ENCODE results near the gene FERMT3. TPM values are rescaled to one million over a fixed set of nuclear protein-coding genes. Genes with fewer than 3 reads are reported as not detected.

Gene FERMT3
- total RNA-seq, 2 experiments from 2014 or later: 55.8 to 61.1 TPM

DNA sequence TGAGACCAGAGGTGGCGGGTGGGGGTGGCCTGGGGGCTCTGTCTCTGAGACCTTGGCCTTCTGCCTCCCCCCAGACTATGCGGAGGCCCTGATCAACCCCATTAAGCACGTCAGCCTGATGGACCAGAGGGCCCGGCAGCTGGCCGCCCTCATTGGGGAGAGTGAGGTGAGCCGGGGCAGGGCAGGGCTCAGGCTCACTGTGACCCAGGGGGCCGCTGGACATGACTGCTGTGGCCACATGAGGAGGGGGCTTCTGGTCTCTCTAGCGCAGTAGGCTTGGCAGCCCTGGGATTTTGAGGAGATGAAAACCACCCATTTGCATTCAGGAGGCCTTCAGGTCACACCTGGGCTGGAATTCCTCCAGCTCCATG is 57.4 kb downstream of the FERMT3 start:
- Mint-ChIP-seq H3K9me3 (no peaks in the 10 kb centered on the region), H3K4me3 (no peak overlapping the region), H3K27me3 (no peaks in the 10 kb centered on the region), H3K36me3 (ENCODE audit: low read depth) (peaks cover 6% of the 10 kb centered on the region), H3K27ac (no peak overlapping the region), H3K4me1 (ENCODE audit: low read depth) (peaks cover 9% of the 10 kb centered on the region)
- intact Hi-C loops (cut with DNase I, micrococcal nuclease): no loop called here
- no peaks in the 10 kb centered on the region for H3K9me3 ChIP-seq (ENCODE audit: control insufficient read depth in 1 of 2, insufficient read depth in 1 of 2, low read length in 2 of 2)
- no peak overlapping the region for H3K27ac ChIP-seq (ENCODE audit: low read depth in 1 of 2, low read length in 2 of 2)
- peaks cover 22% of the 10 kb centered on the region for H3K4me1 ChIP-seq (ENCODE audit: insufficient read depth, low read length)
- H3K36me3 ChIP-seq (ENCODE audit: insufficient read depth, low read length): peaks cover 12% of the 10 kb centered on the region
- POLR2A ChIA-PET: interaction anchor here (1.0 to 1.1 kb wide), 2 partner anchors 21 to 23 kb away, joined by 3 read pairs; partner anchors contain the start of genes BAD and FKBP2
- no peak for DNase-seq
- no peak overlapping the region for H3K4me3 ChIP-seq (ENCODE audit: low read length)
- CTCF ChIA-PET: interaction anchor here (1.5 kb wide), 1 partner anchor 37 kb away, joined by 5 read pairs; no protein-coding TSS in a partner anchor
- ATAC-seq (ENCODE audit: poor library complexity): no peak
- no peaks in the 10 kb centered on the region for H3K27me3 ChIP-seq (ENCODE audit: control insufficient read depth in 1 of 2, insufficient read depth in 2 of 2, low read length in 2 of 2)
- TF ChIP-seq, protein P1, sequence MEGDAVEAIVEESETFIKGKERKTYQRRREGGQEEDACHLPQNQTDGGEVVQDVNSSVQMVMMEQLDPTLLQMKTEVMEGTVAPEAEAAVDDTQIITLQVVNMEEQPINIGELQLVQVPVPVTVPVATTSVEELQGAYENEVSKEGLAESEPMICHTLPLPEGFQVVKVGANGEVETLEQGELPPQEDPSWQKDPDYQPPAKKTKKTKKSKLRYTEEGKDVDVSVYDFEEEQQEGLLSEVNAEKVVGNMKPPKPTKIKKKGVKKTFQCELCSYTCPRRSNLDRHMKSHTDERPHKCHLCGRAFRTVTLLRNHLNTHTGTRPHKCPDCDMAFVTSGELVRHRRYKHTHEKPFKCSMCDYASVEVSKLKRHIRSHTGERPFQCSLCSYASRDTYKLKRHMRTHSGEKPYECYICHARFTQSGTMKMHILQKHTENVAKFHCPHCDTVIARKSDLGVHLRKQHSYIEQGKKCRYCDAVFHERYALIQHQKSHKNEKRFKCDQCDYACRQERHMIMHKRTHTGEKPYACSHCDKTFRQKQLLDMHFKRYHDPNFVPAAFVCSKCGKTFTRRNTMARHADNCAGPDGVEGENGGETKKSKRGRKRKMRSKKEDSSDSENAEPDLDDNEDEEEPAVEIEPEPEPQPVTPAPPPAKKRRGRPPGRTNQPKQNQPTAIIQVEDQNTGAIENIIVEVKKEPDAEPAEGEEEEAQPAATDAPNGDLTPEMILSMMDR (IDR thresholded peaks at IDR 0.05): no peak

DNA sequence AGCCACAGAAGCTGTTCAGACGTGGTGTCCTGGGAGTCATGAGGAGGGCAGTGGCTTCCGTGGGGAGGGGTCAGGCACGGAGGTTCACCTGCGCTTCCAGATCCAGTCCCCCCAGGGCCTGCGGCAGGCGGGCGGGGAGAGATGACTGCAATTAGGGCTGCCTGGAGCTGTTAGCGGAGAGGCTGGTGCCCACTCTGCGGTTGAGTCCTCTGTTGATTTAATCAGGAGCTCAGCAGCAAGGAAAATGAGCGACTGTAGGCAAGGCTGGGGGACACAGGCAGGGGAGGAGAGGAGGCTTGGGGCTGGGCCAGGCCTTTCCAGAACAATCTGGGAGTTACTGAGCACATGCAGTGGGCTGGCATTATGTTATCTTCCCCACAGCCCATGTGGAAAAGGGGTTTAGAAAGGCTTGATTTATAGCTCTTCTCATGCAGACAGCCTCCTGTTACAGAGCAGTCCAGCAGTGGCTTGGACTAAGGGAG is 57.9 kb downstream of the FERMT3 start:
- Mint-ChIP-seq H3K9me3 (no peaks in the 10 kb centered on the region), H3K4me1 (ENCODE audit: low read depth) (peaks cover 13% of the 10 kb centered on the region), H3K27me3 (no peaks in the 10 kb centered on the region), H3K36me3 (ENCODE audit: low read depth) (peaks cover 4% of the 10 kb centered on the region), H3K4me3 (no peak overlapping the region), H3K27ac (no peak overlapping the region)
- H3K36me3 ChIP-seq (ENCODE audit: insufficient read depth, low read length): peaks cover 8% of the 10 kb centered on the region
- no peaks in the 10 kb centered on the region for H3K27me3 ChIP-seq (ENCODE audit: control insufficient read depth in 1 of 2, insufficient read depth in 2 of 2, low read length in 2 of 2)
- ChIA-PET CTCF (no interaction called here), POLR2A (interaction anchor here (1.1 kb wide), 1 partner anchor 23 kb away, joined by 3 read pairs; the partner anchor contains the start of gene FKBP2)
- intact Hi-C loops (cut with DNase I, micrococcal nuclease): no loop called here
- TF ChIP-seq, protein P1 (IDR thresholded peaks at IDR 0.05): no peak
- no peak for DNase-seq
- H3K4me1 ChIP-seq (ENCODE audit: insufficient read depth, low read length): peaks cover 24% of the 10 kb centered on the region
- no peak for ATAC-seq (ENCODE audit: poor library complexity)
- no peak overlapping the region for H3K27ac ChIP-seq (ENCODE audit: low read depth in 1 of 2, low read length in 2 of 2)
- no peak overlapping the region for H3K4me3 ChIP-seq (ENCODE audit: low read length)
- no peaks in the 10 kb centered on the region for H3K9me3 ChIP-seq (ENCODE audit: control insufficient read depth in 1 of 2, insufficient read depth in 1 of 2, low read length in 2 of 2)

DNA sequence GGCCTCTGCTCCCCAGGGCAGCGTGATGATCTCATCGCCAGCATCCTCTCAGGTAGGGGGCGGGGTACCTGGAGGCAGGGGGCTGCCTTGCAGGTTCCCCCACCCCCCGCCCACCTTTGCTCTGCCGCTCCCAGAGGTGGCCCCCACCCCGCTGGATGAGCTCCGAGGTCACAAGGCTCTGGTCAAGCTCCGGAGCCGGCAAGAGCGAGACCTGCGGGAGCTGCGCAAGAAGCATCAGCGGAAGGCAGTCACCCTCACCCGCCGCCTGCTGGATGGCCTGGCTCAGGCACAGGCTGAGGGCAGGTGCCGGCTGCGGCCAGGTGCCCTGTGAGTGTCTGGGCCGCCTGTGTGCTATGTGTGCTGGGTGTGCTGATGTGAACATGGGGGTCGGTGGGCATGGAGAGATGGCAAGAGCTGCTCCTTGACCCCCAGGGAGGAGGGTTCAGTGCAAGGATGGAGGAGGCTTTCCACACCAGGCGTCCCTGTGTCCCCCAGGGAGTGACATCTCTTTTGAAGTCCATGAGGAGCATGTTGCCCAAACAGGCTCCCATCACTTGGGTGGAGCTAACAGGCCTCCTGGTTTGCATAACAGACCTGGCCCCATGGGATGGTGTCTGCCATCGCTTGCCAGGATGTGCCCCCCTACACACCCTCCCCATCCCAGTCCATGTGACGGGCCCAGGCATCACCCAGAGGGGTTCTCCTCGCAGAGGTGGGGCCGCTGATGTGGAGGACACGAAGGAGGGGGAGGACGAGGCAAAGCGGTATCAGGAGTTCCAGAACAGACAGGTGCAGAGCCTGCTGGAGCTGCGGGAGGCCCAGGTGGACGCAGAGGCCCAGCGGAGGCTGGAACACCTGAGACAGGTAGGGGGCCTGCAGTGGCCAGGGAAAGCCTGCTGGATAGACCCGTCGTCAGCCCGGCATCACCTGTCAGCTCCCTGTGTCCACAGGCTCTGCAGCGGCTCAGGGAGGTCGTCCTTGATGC is 58.9 kb downstream of the FERMT3 start:
- no peak for DNase-seq
- no peaks in the 10 kb centered on the region for H3K27me3 ChIP-seq (ENCODE audit: control insufficient read depth in 1 of 2, insufficient read depth in 2 of 2, low read length in 2 of 2)
- ChIA-PET POLR2A (no interaction called here), CTCF (no interaction called here)
- H3K4me1 Mint-ChIP-seq (ENCODE audit: low read depth): peaks cover 22% of the 10 kb centered on the region
- H3K9me3 Mint-ChIP-seq: no peaks in the 10 kb centered on the region
- TF ChIP-seq, protein P1 (IDR thresholded peaks at IDR 0.05): no peak
- H3K27me3 Mint-ChIP-seq: peaks cover 5% of the 10 kb centered on the region
- H3K4me3 Mint-ChIP-seq: peak overlapping the region; percentile 30
- intact Hi-C loops (cut with DNase I, micrococcal nuclease): no loop called here
- no peak overlapping the region for H3K4me3 ChIP-seq (ENCODE audit: low read length)
- peaks cover 8% of the 10 kb centered on the region for H3K36me3 ChIP-seq (ENCODE audit: insufficient read depth, low read length)
- H3K4me1 ChIP-seq (ENCODE audit: insufficient read depth, low read length): peaks cover 25% of the 10 kb centered on the region
- no peak for ATAC-seq (ENCODE audit: poor library complexity)
- peaks cover 9% of the 10 kb centered on the region for H3K36me3 Mint-ChIP-seq (ENCODE audit: low read depth)
- no peak overlapping the region for H3K27ac ChIP-seq (ENCODE audit: low read depth in 1 of 2, low read length in 2 of 2)
- H3K9me3 ChIP-seq (ENCODE audit: control insufficient read depth in 1 of 2, insufficient read depth in 1 of 2, low read length in 2 of 2): no peaks in the 10 kb centered on the region
- no peak overlapping the region for H3K27ac Mint-ChIP-seq

Data from CD4-positive, alpha-beta T cell (primary cell).